Measurements from ENCODE around the gene CD38. TPM values are rescaled to one million over a fixed set of nuclear protein-coding genes. Genes with fewer than 3 reads are reported as not detected.
A peak's percentile ranks its signal among the peaks of the same experiment; 100 is the strongest.

The CD38 gene
- polyA plus RNA-seq, 2 of the 4 experiments (the other 2 are of a cell fraction) = 7.8 to 12.4 TPM

- Histone ChIP-seq H3K4me3 (peak overlapping the region; percentile 76), H3K4me2 (peak overlapping the region; percentile 92), H3K27ac (peak overlapping the region; percentile 87 to 92), H3K4me1 (peaks cover 19% of the 10 kb centered on the region), H3K9me3 (no peaks in the 10 kb centered on the region)
- FAIRE-seq (no peak), ATAC-seq (peak; percentile 70 to 77), DNase-seq (ENCODE audit: low read depth in 1 of 2, low spot score in 1 of 2) (peak; percentile 49 to 75)
- ChIA-PET CTCF (interaction anchor here (1.1 to 1.5 kb wide), 5 partner anchors 10 to 287 kb away, joined by 3 to 7 read pairs (median 4); no protein-coding TSS in a partner anchor), POLR2A (interaction anchor here (0.8 kb wide), 1 partner anchor 97 kb away, joined by 3 read pairs; the partner anchor contains the start of gene FAM200B)
- 3% methylated on average over 14 of the region's 14 CpGs for WGBS (ENCODE audit: missing lambda C conversion rate)
- no peak for TF ChIP-seq HEYL (CRISPR knock-in tag; IDR thresholded peaks at IDR 0.05)
- no peak for TF ChIP-seq PHF8 (IDR thresholded peaks at IDR 0.05; ENCODE audit: borderline replicate concordance, low read depth)
- no peak for TF ChIP-seq ZC3H11A (IDR thresholded peaks at IDR 0.05)
- TF ChIP-seq CEBPB (IDR thresholded peaks at IDR 0.05) = peak in 1 of 2 experiments; percentile 61; a peak in 2 of 4 replicates
- TF ChIP-seq CTCF (IDR thresholded peaks at IDR 0.05) = peak; percentile 40
- no peak for TF ChIP-seq E2F6 (IDR thresholded peaks at IDR 0.05; ENCODE audit: borderline replicate concordance, low read depth)
- no peak for TF ChIP-seq FOXS1 (CRISPR knock-in tag; IDR thresholded peaks at IDR 0.05)
- TF ChIP-seq TFCP2L1 (CRISPR knock-in tag; IDR thresholded peaks at IDR 0.05) = no peak
- no peak for TF ChIP-seq KDM5A (IDR thresholded peaks at IDR 0.05)
- TF ChIP-seq RAD21 (conservative IDR thresholded peaks at IDR 0.05 in 1 of 2, IDR thresholded peaks at IDR 0.05 in 1 of 2) = peak; percentile 20 to 38; a peak in 4 of 5 replicates
- no peak for TF ChIP-seq CHD4 (IDR thresholded peaks at IDR 0.05; ENCODE audit: borderline replicate concordance)
- no peak for TF ChIP-seq GATA3 (IDR thresholded peaks at IDR 0.05; ENCODE audit: borderline replicate concordance)
- no peak for TF ChIP-seq PBX3 (IDR thresholded peaks at IDR 0.05)
- TF ChIP-seq FOSB (CRISPR knock-in tag; IDR thresholded peaks at IDR 0.05) = no peak
- TF ChIP-seq KDM1A (IDR thresholded peaks at IDR 0.05; ENCODE audit: low read depth) = no peak
- no peak for TF ChIP-seq MAFK (IDR thresholded peaks at IDR 0.05; ENCODE audit: partially characterized antibody)
- no peak for TF ChIP-seq NFE2L2 (conservative IDR thresholded peaks at IDR 0.05; ENCODE audit: low read length)
- peak; percentile 21; the same call in 1 of the 3 replicates for TF ChIP-seq SMC3 (IDR thresholded peaks at IDR 0.05)
- no peak for TF ChIP-seq CBX2 (IDR thresholded peaks at IDR 0.05; ENCODE audit: borderline replicate concordance, low read depth)
These were observed 1.2 kb downstream of the CD38 start for GRCh38 chr4:15779306-15779705.

GRCh38 chr4:15779809-15780208 is 1.7 kb downstream of the CD38 start:
- peak overlapping the region; percentile 92 for H3K4me2 ChIP-seq
- WGBS (ENCODE audit: missing lambda C conversion rate) = 53% methylated on average over 1 of the region's 1 CpG

More at GRCh38 chr4:15779809-15780208, 1.7 kb downstream of the CD38 start:
- Histone ChIP-seq H3K4me1 (peaks cover 14% of the 10 kb centered on the region), H3K4me3 (peak overlapping the region; percentile 76), H3K9me3 (no peaks in the 10 kb centered on the region), H3K27ac (peak overlapping the region; percentile 87 to 92)
- ChIA-PET CTCF (interaction anchor here (0.6 to 1.5 kb wide), 7 partner anchors 9 to 287 kb away, joined by 3 to 7 read pairs (median 4); no protein-coding TSS in a partner anchor), POLR2A (interaction anchor here (0.7 to 0.8 kb wide), 2 partner anchors 98 to 286 kb away, joined by 3 to 4 read pairs; partner anchors contain the start of gene FAM200B)
- DNase-seq (ENCODE audit: low read depth in 1 of 2, low spot score in 1 of 2) = no peak
- ATAC-seq = no peak
- FAIRE-seq = no peak
- TF ChIP-seq ZNF302 (CRISPR knock-in tag; IDR thresholded peaks at IDR 0.05) = no peak
- no peak for TF ChIP-seq ESRRA (IDR thresholded peaks at IDR 0.05; ENCODE audit: borderline replicate concordance, low read length)
- TF ChIP-seq FOSL2 (IDR thresholded peaks at IDR 0.05) = no peak
- TF ChIP-seq FOSL2 (CRISPR knock-in tag; IDR thresholded peaks at IDR 0.05) = no peak
- no peak for TF ChIP-seq KDM1A (IDR thresholded peaks at IDR 0.05; ENCODE audit: low read depth)
- no peak for TF ChIP-seq RCOR1 (IDR thresholded peaks at IDR 0.05; ENCODE audit: low read depth, low read length)
- no peak for TF ChIP-seq RNF2 (IDR thresholded peaks at IDR 0.05; ENCODE audit: borderline replicate concordance, low read depth)
- TF ChIP-seq BHLHE40 (IDR thresholded peaks at IDR 0.05; ENCODE audit: low read depth, low read length) = no peak
- TF ChIP-seq REST (IDR thresholded peaks at IDR 0.05) = no peak
- TF ChIP-seq ZSCAN20 (CRISPR knock-in tag; IDR thresholded peaks at IDR 0.05) = no peak
- TF ChIP-seq JUN (IDR thresholded peaks at IDR 0.05) = no peak
- TF ChIP-seq CEBPB (IDR thresholded peaks at IDR 0.05) = no peak
- no peak for TF ChIP-seq CHD4 (IDR thresholded peaks at IDR 0.05; ENCODE audit: borderline replicate concordance)
- TF ChIP-seq HEYL (CRISPR knock-in tag; IDR thresholded peaks at IDR 0.05) = no peak
- no peak for TF ChIP-seq MAFK (IDR thresholded peaks at IDR 0.05; ENCODE audit: partially characterized antibody)
- TF ChIP-seq SREBF2 (IDR thresholded peaks at IDR 0.05) = no peak
